GM18508 (cell line): ENCODE data around the gene PLCB2.

Experiments
- ATAC-seq: cut with Tn5 transposase; IDR thresholded peaks from one replicate; pipeline ENCODE4 v1.9.1; 2021; ENCODE audit warnings: moderate number of reproducible peaks; ENCODE audit not compliant: insufficient read depth, unreplicated experiment

PLCB2 gene

GRCh38 chr15:40274350-40275274 lies 33.1 kb downstream of the PLCB2 start:
- ATAC-seq, result no peak

- ATAC-seq, result no peak
Measured at GRCh38 chr15:40273428-40273827, 34.3 kb downstream of the PLCB2 start.

- no peak for ATAC-seq
Measured at GRCh38 chr15:40272485-40273056, 35.2 kb downstream of the PLCB2 start.

DNA sequence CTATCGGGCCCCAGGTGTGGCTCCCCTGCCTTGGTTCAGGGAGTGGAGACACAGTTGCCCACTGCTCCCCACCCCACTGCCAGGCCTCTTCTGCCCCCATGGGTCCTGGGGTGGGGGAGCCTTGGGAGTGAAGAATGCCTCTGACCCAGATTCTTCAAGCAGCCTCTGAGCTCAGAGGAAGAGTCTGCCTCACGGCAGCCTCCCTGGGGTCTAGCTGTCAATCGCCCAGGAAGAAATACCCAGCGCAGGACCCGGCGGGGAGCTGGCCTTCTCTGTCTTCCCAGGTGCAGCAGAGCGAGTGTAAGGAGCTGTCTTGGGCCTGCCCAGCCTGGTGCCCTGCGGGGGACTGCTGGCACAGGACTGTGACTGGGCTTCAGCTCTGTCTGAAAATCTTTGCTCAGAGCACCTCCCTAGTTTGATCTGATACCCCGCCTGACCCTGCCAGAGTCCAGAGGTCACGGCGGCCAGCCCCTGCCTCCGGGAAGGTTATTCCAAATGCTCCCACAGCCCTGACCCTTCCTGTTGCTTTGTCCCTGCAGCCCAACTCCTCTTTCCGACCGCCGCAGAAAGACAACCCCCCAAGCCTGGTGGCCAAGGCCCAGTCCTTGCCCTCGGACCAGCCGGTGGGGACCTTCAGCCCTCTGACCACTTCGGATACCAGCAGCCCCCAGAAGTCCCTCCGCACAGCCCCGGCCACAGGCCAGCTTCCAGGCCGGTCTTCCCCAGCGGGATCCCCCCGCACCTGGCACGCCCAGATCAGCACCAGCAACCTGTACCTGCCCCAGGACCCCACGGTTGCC lies 35.9 kb downstream of the PLCB2 start:
- ATAC-seq, result no peak

- no peak for ATAC-seq
Measured at GRCh38 chr15:40270246-40270995, 37.3 kb downstream of the PLCB2 start.

DNA sequence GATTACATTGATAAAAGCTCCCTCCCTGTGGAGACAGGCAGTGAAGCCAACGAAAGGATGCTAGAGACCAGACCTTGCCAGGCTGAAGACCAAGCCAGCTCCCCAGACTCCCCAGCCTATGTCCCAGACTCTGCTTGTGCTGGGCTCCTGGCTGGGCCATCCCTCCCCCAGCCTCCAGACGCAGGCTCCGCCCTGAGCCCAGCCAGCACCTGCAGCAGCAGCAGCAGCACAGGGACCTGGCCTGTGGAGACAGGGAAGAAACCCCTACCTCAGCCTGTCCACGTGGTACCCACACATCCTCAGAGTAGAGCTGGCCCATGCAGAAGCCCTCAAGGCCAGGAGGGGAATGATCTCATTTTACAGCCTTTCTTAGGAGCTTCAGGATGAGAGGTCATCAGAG lies 38.1 kb downstream of the PLCB2 start:
- no peak for ATAC-seq

DNA sequence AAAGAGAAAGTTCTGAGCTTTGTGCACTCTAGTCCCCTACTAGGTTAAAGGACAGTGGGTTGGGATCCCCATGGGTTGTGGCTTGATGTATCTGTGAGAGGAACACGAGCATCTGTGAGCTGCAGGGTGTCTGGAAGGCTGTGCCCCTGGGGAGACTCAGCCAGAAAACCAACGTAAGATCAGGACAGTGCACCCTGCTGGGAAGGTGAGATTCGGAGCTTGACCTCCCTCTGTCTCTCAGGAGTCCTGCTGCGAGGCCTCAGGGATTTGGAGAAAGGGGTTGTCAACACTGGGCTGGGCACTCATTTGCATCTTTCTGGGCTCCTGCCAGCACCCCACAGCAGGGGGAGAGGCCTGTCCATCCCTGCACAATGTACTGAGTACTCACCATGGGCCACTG lies 40.1 kb downstream of the PLCB2 start:
- ATAC-seq, result no peak

GRCh38 chr15:40266828-40267304 lies 40.9 kb downstream of the PLCB2 start:
- no peak for ATAC-seq

- ATAC-seq, result no peak
Measured at GRCh38 chr15:40265875-40266274, 41.9 kb downstream of the PLCB2 start.

DNA sequence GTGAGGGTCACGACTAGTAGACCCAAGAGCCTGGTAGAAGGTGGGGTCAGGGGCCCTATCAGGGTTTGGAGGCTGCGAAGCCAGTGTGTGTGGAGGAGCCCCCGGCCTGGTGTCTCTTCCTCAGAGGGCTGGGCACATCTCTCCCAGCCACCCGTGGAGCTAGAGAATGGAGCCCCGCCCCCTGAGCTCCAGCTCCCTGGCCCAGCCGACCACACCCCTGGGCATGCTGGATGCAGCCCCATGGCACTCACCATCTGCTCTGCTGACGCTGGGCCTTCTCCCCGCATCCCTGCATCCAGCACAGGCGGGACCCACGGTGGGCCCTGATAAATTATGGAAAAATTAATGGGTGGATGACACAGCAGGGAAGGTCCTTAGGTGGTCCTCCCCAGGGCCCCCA lies 42.4 kb downstream of the PLCB2 start:
- ATAC-seq, result no peak

GRCh38 chr15:40264321-40265153 lies 43.2 kb downstream of the PLCB2 start:
- no peak for ATAC-seq

DNA sequence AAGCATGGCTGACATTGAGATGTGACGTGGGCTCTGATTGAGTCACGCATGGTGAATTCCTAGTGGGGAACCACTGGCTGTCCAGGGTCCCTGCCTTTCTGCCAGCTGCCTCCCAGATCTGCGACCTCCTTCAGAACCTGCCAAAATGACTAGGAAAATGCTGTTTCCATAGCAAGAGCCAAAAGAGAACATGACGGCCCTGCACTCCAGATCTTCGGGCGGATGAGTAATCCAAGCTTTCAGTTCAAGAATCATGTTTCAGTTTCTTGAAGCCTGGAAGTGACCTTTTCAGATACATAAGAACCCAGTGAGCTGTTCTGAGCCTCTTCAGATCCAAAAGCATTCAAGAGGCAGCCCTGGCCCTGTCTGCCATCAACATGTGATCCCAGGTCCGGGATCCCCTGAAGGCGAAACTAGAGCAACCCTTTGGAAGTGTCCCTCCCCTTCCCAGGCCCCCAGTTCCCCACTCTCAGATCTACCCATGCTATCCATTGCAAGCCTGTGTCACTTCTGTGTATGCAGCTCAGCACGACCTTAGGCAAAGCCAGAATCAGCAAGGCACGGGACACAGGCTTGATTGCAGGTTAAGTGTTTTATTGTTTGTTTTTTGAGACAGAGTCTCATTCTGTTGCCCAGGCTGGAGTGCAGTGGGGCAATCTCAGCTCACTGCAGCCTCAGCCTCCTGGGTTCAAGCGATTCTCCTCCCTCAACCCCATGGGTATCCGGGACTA lies 44.5 kb downstream of the PLCB2 start:
- no peak for ATAC-seq

GRCh38 chr15:40259021-40259420 lies 48.7 kb downstream of the PLCB2 start:
- no peak for ATAC-seq

DNA sequence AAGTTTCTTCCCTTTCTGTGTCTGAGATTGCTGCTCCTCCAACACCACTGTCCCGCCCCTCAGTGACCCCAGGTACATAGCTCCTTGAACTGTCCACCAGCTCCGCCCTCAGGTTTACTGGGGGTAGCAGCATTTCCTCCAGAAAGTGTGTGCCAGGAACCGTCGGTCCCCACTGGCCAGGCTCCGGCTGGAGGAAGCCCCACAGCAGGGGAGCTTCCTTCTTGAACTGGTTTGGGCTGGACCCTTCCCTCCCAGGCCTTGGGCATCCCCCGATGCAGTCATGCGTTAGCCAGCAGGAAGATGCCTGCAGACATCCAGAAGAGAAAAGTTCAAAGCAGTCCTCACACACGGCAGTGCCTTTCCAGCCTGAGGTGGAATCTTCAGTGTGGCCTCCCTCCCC lies 49.2 kb downstream of the PLCB2 start:
- ATAC-seq, result no peak

- ATAC-seq, result no peak
Measured at GRCh38 chr15:40257656-40258450, 49.9 kb downstream of the PLCB2 start.

DNA sequence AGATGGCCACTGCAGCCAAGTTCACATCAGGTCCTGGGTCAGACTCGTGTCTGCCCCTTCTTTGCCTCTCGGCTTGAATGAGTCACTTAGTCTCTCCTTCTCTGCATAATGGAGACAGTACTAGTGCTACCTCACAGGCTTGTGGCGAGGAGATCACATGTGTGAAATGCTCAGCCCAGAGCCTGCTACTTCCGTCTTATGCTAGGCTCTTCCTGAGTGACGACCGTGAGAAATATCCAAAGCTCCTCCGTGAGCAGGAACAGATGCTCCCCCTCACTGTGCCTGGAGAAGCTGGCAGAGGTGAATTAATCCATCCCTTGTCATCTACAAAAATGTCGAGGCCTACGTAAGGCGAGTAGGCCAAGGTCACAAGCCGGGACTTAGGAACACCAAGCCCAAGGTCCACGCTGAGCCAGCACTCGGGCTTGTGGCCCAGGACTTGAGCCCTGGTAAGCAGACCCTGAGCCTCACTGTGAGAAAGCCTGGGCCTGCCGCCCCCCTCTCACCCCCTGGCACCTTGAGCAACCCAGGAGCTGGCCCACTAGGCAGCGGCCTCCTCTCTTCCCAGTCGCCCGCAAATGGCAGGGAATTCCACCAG lies 51.0 kb downstream of the PLCB2 start:
- no peak for ATAC-seq

DNA sequence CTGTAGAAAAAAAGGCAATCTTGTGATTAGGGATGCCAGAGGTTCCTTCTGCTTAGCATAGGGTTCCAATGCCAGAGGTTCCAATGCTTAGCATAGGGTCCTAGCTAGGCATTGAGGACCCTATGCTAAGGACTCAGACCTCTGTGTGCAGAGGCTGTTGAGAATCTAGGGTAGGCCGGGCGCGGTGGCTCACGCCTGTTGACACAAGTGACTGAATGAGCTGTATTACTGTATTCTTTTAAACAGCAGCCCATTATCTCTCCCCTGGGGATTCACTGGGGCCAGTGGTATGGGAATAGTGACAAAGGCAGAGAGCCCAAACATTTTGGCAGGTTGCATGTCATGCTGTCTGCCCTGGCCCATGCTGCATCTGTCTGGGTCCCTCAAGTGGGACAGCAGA lies 52.7 kb downstream of the PLCB2 start:
- ATAC-seq, result no peak

DNA sequence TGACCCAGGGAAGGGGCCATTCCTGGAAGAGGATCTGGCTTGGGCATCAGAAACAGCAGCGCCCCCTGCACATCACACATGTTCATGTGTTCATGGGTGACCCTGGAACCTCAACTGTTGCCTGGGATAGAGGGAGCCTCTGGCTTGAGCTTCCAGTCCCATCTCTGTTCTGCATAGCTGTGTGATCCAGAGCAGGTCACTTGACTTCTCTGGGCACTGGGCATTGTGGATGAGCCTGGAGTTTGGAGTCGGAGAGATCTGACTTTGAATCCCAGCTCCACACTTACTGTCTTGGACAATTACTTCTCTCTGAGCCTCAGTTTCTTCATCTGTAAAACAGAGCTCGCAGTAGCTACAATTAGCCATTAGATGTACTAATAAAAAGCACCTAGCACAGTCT lies 53.3 kb downstream of the PLCB2 start:
- no peak for ATAC-seq
